WTC11 (cell line): ENCODE data around the gene ITGA2. TPM values are rescaled to one million over a fixed set of nuclear protein-coding genes. Genes with fewer than 3 reads are reported as not detected.

ENCODE experiments used
- ATAC-seq: fragments of 200-7000 bp; cut with Tn5 transposase; 2 replicates; pipeline ENCODE4 v1.10.0; 2021; ENCODE audit warnings: mild to moderate bottlenecking, moderate library complexity
- CTCF ChIA-PET: fragments of 300-600 bp; sonication (Branson Sonifier 250); formaldehyde crosslinking; loops from one replicate; lab custom pipeline; 2021; ENCODE audit warnings: antibody characterized with exemption; lab: Charles Lee
- POLR2A ChIA-PET: fragments of 350-600 bp; sonication (Branson Sonifier 250); formaldehyde crosslinking; loops from one replicate; lab custom pipeline; 2021; ENCODE audit warnings: antibody characterized with exemption; lab: Charles Lee
- DNase-seq: peaks from one replicate; pipeline ENCODE4 v3.0.0; 2021; ENCODE audit warnings: low spot score
- H3K27ac Mint-ChIP-seq: 2 replicates; pipeline ENCODE4 v1.8.0; 2021; ENCODE audit warnings: mixed read lengths
- H3K27me3 Mint-ChIP-seq: 2 replicates; pipeline ENCODE4 v1.8.0; 2021; ENCODE audit warnings: low read depth, mild to moderate bottlenecking, moderate library complexity, mixed read lengths
- H3K36me3 Mint-ChIP-seq: 2 replicates; pipeline ENCODE4 v1.8.0; 2021; ENCODE audit warnings: mixed read lengths
- H3K4me1 Mint-ChIP-seq: 2 replicates; pipeline ENCODE4 v1.8.0; 2022; ENCODE audit warnings: mixed read lengths
- H3K4me3 Mint-ChIP-seq: 2 replicates; pipeline ENCODE4 v1.8.0; 2021; ENCODE audit warnings: mild to moderate bottlenecking, moderate library complexity, mixed read lengths
- H3K9me3 Mint-ChIP-seq: 2 replicates; pipeline ENCODE4 v1.8.0; 2021; ENCODE audit warnings: mixed read lengths
- CBFB ChIP-seq: sonication (generic); formaldehyde crosslinking; IDR thresholded peaks from 2 replicates; pipeline ENCODE4 v1.8.1; 2022; ENCODE audit warnings: mild to moderate bottlenecking, low read depth, missing genetic modification reagents
- EMX1 ChIP-seq: fragments of 250-450 bp; sonication (Bioruptor Pico); IDR thresholded peaks from 2 replicates; pipeline ENCODE4 v1.8.0; 2021; ENCODE audit warnings: mild to moderate bottlenecking
- GTF2I ChIP-seq: fragments of 250-450 bp; sonication (Bioruptor Pico); conservative IDR thresholded peaks from 2 replicates; pipeline ENCODE4 v1.4.0; 2021; ENCODE audit warnings: mild to moderate bottlenecking
- IRF2 ChIP-seq: sonication (generic); formaldehyde crosslinking; IDR thresholded peaks from 2 replicates; pipeline ENCODE4 v1.8.0; 2022; ENCODE audit warnings: low read depth, missing genetic modification reagents, borderline replicate concordance
- JUN ChIP-seq: sonication (generic); formaldehyde crosslinking; IDR thresholded peaks from 2 replicates; pipeline ENCODE4 v1.8.0; 2023; ENCODE audit warnings: mild to moderate bottlenecking, missing genetic modification reagents
- NFATC4 ChIP-seq: fragments of 250-450 bp; sonication (Bioruptor Pico); IDR thresholded peaks from 2 replicates; pipeline ENCODE4 v1.9.0; 2021; ENCODE audit warnings: mild to moderate bottlenecking
- NFE2L1 ChIP-seq: sonication (generic); formaldehyde crosslinking; IDR thresholded peaks from 2 replicates; pipeline ENCODE4 v1.8.1; 2023; ENCODE audit warnings: missing genetic modification reagents
- NFYB ChIP-seq: sonication (generic); formaldehyde crosslinking; conservative IDR thresholded peaks from 2 replicates; pipeline ENCODE4 v1.8.0; 2022; ENCODE audit warnings: low read depth, missing genetic modification reagents
- RELA ChIP-seq: sonication (generic); formaldehyde crosslinking; IDR thresholded peaks from 2 replicates; pipeline ENCODE4 v1.8.1; 2022; ENCODE audit warnings: missing genetic modification reagents, mild to moderate bottlenecking, borderline replicate concordance
- ZBTB21 ChIP-seq: sonication (generic); formaldehyde crosslinking; IDR thresholded peaks from 2 replicates; pipeline ENCODE4 v1.8.1; 2023; ENCODE audit warnings: mild to moderate bottlenecking, missing genetic modification reagents, borderline replicate concordance
- ZNF232 ChIP-seq: sonication (generic); formaldehyde crosslinking; IDR thresholded peaks from 2 replicates; pipeline ENCODE4 v1.8.0; 2022; ENCODE audit warnings: mild to moderate bottlenecking, missing genetic modification reagents
- total RNA-seq: library from RNA; stranded (reverse); gene quantifications from 3 replicates; pipeline ENCODE4 v1.2.3, GENCODE V29; 2021
- TF ChIP-seq, protein P1 (sequence below): sonication (generic); formaldehyde crosslinking; IDR thresholded peaks from 2 replicates; pipeline ENCODE4 v1.8.1; 2023; ENCODE audit warnings: mild to moderate bottlenecking, missing genetic modification reagents
- TF ChIP-seq, protein P2 (sequence below): fragments of 250-450 bp; sonication (Bioruptor Pico); IDR thresholded peaks from 2 replicates; pipeline ENCODE4 v1.9.0; 2021; ENCODE audit warnings: mild to moderate bottlenecking, borderline replicate concordance
- TF ChIP-seq, protein P3 (sequence below): sonication (generic); formaldehyde crosslinking; IDR thresholded peaks from 2 replicates; pipeline ENCODE4 v1.8.0; 2023; ENCODE audit warnings: missing genetic modification reagents
- TF ChIP-seq, protein P4 (sequence below): fragments of 250-450 bp; sonication (Bioruptor Pico); IDR thresholded peaks from 2 replicates; pipeline ENCODE4 v2.1.2; 2022; ENCODE audit warnings: mild to moderate bottlenecking, moderate library complexity
- TF ChIP-seq, protein P5 (sequence below): sonication (generic); formaldehyde crosslinking; IDR thresholded peaks from 2 replicates; pipeline ENCODE4 v1.8.1; 2023; ENCODE audit warnings: mild to moderate bottlenecking, moderate library complexity, missing genetic modification reagents
- TF ChIP-seq, protein P6 (sequence below): sonication (generic); formaldehyde crosslinking; IDR thresholded peaks from 2 replicates; pipeline ENCODE4 v1.8.0; 2022; ENCODE audit warnings: mild to moderate bottlenecking, missing genetic modification reagents
- TF ChIP-seq, protein P7 (sequence below): sonication (generic); formaldehyde crosslinking; IDR thresholded peaks from 2 replicates; pipeline ENCODE4 v1.8.1; 2022; ENCODE audit warnings: low read depth, missing genetic modification reagents, borderline replicate concordance
- TF ChIP-seq, protein P8 (sequence below): sonication (generic); formaldehyde crosslinking; conservative IDR thresholded peaks from 2 replicates; pipeline ENCODE4 v1.8.1; 2023; ENCODE audit warnings: mild to moderate bottlenecking, low read depth, missing genetic modification reagents, moderate library complexity

The ITGA2 gene
- total RNA-seq, 1 experiment from 2014 or later = 5.5 TPM

DNA sequence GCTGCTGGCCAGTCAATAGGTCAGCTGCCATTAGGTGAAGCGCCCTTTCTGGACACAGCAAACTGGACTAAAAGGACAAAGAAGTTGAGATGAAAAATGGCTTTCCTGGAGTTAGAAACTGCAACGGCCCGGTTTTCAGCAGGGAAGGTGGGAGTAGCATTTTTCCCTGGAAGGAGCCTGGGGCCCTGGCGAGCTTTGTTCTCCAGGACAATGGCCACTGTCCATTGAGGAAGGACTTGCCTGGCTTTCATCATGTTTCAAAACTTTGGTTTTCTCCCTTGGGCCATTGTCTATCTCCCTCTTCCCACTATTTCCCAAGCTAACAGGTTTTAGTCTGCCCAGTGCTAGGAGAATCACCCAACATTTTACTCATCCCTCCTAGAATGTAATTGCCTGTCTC, 64.2 kb downstream of the ITGA2 start (continued):
- TF ChIP-seq, protein P1, sequence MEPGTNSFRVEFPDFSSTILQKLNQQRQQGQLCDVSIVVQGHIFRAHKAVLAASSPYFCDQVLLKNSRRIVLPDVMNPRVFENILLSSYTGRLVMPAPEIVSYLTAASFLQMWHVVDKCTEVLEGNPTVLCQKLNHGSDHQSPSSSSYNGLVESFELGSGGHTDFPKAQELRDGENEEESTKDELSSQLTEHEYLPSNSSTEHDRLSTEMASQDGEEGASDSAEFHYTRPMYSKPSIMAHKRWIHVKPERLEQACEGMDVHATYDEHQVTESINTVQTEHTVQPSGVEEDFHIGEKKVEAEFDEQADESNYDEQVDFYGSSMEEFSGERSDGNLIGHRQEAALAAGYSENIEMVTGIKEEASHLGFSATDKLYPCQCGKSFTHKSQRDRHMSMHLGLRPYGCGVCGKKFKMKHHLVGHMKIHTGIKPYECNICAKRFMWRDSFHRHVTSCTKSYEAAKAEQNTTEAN (CRISPR knock-in tag) = no peak
- no peak for TF ChIP-seq ZBTB21 (CRISPR knock-in tag)
- no peak for TF ChIP-seq CBFB
- TF ChIP-seq EMX1 (CRISPR knock-in tag) = no peak
- no peak for TF ChIP-seq JUN (CRISPR knock-in tag)
- TF ChIP-seq, protein P2, sequence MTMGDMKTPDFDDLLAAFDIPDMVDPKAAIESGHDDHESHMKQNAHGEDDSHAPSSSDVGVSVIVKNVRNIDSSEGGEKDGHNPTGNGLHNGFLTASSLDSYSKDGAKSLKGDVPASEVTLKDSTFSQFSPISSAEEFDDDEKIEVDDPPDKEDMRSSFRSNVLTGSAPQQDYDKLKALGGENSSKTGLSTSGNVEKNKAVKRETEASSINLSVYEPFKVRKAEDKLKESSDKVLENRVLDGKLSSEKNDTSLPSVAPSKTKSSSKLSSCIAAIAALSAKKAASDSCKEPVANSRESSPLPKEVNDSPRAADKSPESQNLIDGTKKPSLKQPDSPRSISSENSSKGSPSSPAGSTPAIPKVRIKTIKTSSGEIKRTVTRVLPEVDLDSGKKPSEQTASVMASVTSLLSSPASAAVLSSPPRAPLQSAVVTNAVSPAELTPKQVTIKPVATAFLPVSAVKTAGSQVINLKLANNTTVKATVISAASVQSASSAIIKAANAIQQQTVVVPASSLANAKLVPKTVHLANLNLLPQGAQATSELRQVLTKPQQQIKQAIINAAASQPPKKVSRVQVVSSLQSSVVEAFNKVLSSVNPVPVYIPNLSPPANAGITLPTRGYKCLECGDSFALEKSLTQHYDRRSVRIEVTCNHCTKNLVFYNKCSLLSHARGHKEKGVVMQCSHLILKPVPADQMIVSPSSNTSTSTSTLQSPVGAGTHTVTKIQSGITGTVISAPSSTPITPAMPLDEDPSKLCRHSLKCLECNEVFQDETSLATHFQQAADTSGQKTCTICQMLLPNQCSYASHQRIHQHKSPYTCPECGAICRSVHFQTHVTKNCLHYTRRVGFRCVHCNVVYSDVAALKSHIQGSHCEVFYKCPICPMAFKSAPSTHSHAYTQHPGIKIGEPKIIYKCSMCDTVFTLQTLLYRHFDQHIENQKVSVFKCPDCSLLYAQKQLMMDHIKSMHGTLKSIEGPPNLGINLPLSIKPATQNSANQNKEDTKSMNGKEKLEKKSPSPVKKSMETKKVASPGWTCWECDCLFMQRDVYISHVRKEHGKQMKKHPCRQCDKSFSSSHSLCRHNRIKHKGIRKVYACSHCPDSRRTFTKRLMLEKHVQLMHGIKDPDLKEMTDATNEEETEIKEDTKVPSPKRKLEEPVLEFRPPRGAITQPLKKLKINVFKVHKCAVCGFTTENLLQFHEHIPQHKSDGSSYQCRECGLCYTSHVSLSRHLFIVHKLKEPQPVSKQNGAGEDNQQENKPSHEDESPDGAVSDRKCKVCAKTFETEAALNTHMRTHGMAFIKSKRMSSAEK = no peak
- TF ChIP-seq, all 79 proteins: peak for 0

DNA sequence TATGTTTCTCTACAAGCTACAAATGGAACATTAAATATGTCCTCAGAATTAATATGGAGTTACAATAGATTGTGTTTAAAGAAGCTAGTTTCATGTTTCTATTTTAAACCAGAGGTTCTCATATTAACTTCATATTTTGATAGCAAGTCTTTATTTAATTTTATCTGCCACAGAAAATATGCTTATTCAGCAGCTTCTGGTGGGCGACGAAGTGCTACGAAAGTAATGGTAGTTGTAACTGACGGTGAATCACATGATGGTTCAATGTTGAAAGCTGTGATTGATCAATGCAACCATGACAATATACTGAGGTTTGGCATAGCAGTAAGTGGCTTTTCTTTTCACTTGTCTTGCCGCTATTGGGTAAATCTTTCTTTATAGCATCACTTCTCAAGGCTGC, 66.2 kb downstream of the ITGA2 start:
- H3K27me3 Mint-ChIP-seq = no peaks in the 10 kb centered on the region
- DNase-seq (no peak), ATAC-seq (no peak)
- H3K4me3 Mint-ChIP-seq = no peak overlapping the region
- H3K4me1 Mint-ChIP-seq = no peaks in the 10 kb centered on the region
- ChIA-PET POLR2A (no interaction called here), CTCF (no interaction called here)
- no peaks in the 10 kb centered on the region for H3K36me3 Mint-ChIP-seq
- no peak overlapping the region for H3K27ac Mint-ChIP-seq
- no peaks in the 10 kb centered on the region for H3K9me3 Mint-ChIP-seq
- TF ChIP-seq, protein P3, sequence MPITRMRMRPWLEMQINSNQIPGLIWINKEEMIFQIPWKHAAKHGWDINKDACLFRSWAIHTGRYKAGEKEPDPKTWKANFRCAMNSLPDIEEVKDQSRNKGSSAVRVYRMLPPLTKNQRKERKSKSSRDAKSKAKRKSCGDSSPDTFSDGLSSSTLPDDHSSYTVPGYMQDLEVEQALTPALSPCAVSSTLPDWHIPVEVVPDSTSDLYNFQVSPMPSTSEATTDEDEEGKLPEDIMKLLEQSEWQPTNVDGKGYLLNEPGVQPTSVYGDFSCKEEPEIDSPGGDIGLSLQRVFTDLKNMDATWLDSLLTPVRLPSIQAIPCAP = no peak
- TF ChIP-seq NFYB (CRISPR knock-in tag) = no peak
- TF ChIP-seq IRF2 (CRISPR knock-in tag) = no peak
- no peak for TF ChIP-seq RELA (CRISPR knock-in tag)
- TF ChIP-seq, protein P4, sequence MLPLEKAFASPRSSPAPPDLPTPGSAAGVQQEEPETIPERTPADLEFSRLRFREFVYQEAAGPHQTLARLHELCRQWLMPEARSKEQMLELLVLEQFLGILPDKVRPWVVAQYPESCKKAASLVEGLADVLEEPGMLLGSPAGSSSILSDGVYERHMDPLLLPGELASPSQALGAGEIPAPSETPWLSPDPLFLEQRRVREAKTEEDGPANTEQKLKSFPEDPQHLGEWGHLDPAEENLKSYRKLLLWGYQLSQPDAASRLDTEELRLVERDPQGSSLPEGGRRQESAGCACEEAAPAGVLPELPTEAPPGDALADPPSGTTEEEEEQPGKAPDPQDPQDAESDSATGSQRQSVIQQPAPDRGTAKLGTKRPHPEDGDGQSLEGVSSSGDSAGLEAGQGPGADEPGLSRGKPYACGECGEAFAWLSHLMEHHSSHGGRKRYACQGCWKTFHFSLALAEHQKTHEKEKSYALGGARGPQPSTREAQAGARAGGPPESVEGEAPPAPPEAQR = no peak
- TF ChIP-seq, protein P1 (CRISPR knock-in tag) = no peak
- TF ChIP-seq, protein P5, sequence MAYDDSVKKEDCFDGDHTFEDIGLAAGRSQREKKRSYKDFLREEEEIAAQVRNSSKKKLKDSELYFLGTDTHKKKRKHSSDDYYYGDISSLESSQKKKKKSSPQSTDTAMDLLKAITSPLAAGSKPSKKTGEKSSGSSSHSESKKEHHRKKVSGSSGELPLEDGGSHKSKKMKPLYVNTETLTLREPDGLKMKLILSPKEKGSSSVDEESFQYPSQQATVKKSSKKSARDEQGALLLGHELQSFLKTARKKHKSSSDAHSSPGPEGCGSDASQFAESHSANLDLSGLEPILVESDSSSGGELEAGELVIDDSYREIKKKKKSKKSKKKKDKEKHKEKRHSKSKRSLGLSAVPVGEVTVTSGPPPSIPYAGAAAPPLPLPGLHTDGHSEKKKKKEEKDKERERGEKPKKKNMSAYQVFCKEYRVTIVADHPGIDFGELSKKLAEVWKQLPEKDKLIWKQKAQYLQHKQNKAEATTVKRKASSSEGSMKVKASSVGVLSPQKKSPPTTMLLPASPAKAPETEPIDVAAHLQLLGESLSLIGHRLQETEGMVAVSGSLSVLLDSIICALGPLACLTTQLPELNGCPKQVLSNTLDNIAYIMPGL = no peak
- no peak for TF ChIP-seq CBFB
- no peak for TF ChIP-seq GTF2I (CRISPR knock-in tag)
- no peak for TF ChIP-seq NFE2L1 (CRISPR knock-in tag)
- TF ChIP-seq, protein P6, sequence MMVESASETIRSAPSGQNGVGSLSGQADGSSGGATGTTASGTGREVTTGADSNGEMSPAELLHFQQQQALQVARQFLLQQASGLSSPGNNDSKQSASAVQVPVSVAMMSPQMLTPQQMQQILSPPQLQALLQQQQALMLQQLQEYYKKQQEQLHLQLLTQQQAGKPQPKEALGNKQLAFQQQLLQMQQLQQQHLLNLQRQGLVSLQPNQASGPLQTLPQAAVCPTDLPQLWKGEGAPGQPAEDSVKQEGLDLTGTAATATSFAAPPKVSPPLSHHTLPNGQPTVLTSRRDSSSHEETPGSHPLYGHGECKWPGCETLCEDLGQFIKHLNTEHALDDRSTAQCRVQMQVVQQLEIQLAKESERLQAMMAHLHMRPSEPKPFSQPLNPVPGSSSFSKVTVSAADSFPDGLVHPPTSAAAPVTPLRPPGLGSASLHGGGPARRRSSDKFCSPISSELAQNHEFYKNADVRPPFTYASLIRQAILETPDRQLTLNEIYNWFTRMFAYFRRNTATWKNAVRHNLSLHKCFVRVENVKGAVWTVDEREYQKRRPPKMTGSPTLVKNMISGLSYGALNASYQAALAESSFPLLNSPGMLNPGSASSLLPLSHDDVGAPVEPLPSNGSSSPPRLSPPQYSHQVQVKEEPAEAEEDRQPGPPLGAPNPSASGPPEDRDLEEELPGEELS (CRISPR knock-in tag) = no peak
- TF ChIP-seq ZNF232 (CRISPR knock-in tag) = no peak
- TF ChIP-seq, protein P7, sequence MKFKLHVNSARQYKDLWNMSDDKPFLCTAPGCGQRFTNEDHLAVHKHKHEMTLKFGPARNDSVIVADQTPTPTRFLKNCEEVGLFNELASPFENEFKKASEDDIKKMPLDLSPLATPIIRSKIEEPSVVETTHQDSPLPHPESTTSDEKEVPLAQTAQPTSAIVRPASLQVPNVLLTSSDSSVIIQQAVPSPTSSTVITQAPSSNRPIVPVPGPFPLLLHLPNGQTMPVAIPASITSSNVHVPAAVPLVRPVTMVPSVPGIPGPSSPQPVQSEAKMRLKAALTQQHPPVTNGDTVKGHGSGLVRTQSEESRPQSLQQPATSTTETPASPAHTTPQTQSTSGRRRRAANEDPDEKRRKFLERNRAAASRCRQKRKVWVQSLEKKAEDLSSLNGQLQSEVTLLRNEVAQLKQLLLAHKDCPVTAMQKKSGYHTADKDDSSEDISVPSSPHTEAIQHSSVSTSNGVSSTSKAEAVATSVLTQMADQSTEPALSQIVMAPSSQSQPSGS = no peak
- TF ChIP-seq, protein P8, sequence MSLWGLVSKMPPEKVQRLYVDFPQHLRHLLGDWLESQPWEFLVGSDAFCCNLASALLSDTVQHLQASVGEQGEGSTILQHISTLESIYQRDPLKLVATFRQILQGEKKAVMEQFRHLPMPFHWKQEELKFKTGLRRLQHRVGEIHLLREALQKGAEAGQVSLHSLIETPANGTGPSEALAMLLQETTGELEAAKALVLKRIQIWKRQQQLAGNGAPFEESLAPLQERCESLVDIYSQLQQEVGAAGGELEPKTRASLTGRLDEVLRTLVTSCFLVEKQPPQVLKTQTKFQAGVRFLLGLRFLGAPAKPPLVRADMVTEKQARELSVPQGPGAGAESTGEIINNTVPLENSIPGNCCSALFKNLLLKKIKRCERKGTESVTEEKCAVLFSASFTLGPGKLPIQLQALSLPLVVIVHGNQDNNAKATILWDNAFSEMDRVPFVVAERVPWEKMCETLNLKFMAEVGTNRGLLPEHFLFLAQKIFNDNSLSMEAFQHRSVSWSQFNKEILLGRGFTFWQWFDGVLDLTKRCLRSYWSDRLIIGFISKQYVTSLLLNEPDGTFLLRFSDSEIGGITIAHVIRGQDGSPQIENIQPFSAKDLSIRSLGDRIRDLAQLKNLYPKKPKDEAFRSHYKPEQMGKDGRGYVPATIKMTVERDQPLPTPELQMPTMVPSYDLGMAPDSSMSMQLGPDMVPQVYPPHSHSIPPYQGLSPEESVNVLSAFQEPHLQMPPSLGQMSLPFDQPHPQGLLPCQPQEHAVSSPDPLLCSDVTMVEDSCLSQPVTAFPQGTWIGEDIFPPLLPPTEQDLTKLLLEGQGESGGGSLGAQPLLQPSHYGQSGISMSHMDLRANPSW (CRISPR knock-in tag) = no peak
- TF ChIP-seq NFATC4 (CRISPR knock-in tag) = no peak
